Measurements from ENCODE around the gene MMP25.
"Not testable (repeated sequence)": the region's sequence is repeated elsewhere in the genome, so short reads cannot be mapped to it uniquely, and the experiment has no call there.

The MMP25 gene

GRCh38 chr16:3056336-3057180, 10.2 kb downstream of the MMP25 start:
- DNase-seq, result no peak

- DNase-seq, result no peak
Measured at GRCh38 chr16:3057181-3058138, 11.1 kb downstream of the MMP25 start.

GRCh38 chr16:3058139-3059030, 12.0 kb downstream of the MMP25 start:
- DNase-seq, result no peak

GRCh38 chr16:3059041-3059722, 12.8 kb downstream of the MMP25 start:
- peak; percentile 92 for DNase-seq

GRCh38 chr16:3059723-3060242, 13.4 kb downstream of the MMP25 start:
- DNase-seq, result no peak

- no peak for DNase-seq
Measured at GRCh38 chr16:3060339-3061127, 14.2 kb downstream of the MMP25 start.

GRCh38 chr16:3062553-3062952, 16.2 kb downstream of the MMP25 start:
- no peak for DNase-seq

GRCh38 chr16:3063625-3064386, 17.4 kb downstream of the MMP25 start:
- DNase-seq, result no peak

- peak; percentile 74 for DNase-seq
Measured at GRCh38 chr16:3065069-3065741, 18.8 kb downstream of the MMP25 start, which contains the start of gene IL32. IL32 (plus strand) TSS chr16:3065640; CDS start chr16:3065812, 172 bp downstream.

- DNase-seq, result no peak
Measured at GRCh38 chr16:3065742-3066439, 19.5 kb downstream of the MMP25 start.

GRCh38 chr16:3066440-3066748, 20.0 kb downstream of the MMP25 start:
- no peak for DNase-seq

GRCh38 chr16:3068487-3068886, 22.1 kb downstream of the MMP25 start:
- DNase-seq, result no peak

- DNase-seq, result not testable (repeated sequence)
Measured at GRCh38 chr16:3069146-3069545, 22.8 kb downstream of the MMP25 start.

- DNase-seq, result no peak
Measured at GRCh38 chr16:3070608-3071111, 24.3 kb downstream of the MMP25 start.

- no peak for DNase-seq
Measured at GRCh38 chr16:3071655-3072054, 25.3 kb downstream of the MMP25 start.

GRCh38 chr16:3072148-3072547, 25.8 kb downstream of the MMP25 start:
- DNase-seq, result not testable (repeated sequence)

GRCh38 chr16:3072576-3073263, 26.4 kb downstream of the MMP25 start:
- not testable (repeated sequence) for DNase-seq

GRCh38 chr16:3073448-3073847, 27.1 kb downstream of the MMP25 start:
- DNase-seq, result no peak
